ENCODE data around the gene GTF2I.
A peak's percentile ranks its signal among the peaks of the same experiment; 100 is the strongest.
"Not testable (repeated sequence)": the region's sequence is repeated elsewhere in the genome, so short reads cannot be mapped to it uniquely, and the experiment has no call there.

Gene GTF2I

DNA sequence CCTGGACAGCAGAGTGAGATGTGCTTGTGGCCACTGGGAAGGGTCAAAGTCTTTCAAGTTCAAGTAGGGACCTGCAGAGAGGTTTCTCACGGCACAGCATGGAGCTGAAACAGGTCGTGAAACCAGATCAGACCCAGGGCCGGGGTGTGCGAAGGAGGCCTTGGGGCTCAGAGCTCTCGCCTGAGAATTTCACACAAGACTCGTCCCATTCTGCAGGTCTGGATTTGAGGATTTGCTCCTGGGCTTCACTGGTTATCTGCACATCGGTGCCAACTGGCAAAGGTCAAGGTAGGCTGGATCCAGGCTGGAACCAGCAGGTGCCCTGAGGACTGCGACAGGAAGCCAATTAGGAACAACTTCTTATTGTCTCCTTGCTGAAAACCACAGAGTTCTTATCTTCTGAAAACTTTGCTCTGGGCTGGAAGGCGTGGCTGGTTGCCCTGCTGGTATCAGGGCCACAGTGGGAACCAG lies 24.0 kb upstream of the GTF2I start:
- Histone ChIP-seq H3K36me3 (replicated peaks) (no peaks in the 10 kb centered on the region), H3K27me3 (replicated peaks) (no peaks in the 10 kb centered on the region), H3K4me3 (ENCODE audit: low read depth, low read length) (no peak overlapping the region), H3K27ac (no peak overlapping the region)
- TF ChIP-seq, protein P1, sequence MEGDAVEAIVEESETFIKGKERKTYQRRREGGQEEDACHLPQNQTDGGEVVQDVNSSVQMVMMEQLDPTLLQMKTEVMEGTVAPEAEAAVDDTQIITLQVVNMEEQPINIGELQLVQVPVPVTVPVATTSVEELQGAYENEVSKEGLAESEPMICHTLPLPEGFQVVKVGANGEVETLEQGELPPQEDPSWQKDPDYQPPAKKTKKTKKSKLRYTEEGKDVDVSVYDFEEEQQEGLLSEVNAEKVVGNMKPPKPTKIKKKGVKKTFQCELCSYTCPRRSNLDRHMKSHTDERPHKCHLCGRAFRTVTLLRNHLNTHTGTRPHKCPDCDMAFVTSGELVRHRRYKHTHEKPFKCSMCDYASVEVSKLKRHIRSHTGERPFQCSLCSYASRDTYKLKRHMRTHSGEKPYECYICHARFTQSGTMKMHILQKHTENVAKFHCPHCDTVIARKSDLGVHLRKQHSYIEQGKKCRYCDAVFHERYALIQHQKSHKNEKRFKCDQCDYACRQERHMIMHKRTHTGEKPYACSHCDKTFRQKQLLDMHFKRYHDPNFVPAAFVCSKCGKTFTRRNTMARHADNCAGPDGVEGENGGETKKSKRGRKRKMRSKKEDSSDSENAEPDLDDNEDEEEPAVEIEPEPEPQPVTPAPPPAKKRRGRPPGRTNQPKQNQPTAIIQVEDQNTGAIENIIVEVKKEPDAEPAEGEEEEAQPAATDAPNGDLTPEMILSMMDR (IDR thresholded peaks at IDR 0.05; ENCODE audit: low read depth, low read length, missing control alignments), result no peak
- DNase-seq, result no peak
- in situ Hi-C loops (cut with HindIII; ENCODE audit: low pct_ligation_motif_present, low sequenced_read_pairs), result no loop called here

DNA sequence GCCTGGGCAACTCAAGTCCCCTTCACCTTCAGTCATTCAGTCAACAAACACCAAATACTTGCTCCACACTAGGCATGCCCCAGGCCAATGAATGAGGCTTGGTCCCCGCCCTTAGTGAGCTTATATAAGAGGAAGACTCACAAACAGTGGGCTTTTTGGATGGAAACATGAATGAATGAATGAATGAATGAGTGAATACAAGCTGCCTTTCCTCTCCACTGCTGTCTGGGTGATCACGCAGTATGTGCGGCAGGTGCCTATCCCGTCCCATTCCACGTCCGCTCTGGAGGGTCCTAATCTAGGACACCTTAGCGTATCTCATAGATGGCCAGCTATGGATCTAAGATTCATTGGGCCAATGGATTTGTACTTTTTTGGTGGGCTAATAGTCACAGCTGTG lies 19.8 kb upstream of the GTF2I start:
- TF ChIP-seq, protein P1 (IDR thresholded peaks at IDR 0.05; ENCODE audit: low read depth, low read length, missing control alignments), result no peak
- in situ Hi-C loops (cut with HindIII; ENCODE audit: low pct_ligation_motif_present, low sequenced_read_pairs), result no loop called here
- DNase-seq, result no peak

DNA sequence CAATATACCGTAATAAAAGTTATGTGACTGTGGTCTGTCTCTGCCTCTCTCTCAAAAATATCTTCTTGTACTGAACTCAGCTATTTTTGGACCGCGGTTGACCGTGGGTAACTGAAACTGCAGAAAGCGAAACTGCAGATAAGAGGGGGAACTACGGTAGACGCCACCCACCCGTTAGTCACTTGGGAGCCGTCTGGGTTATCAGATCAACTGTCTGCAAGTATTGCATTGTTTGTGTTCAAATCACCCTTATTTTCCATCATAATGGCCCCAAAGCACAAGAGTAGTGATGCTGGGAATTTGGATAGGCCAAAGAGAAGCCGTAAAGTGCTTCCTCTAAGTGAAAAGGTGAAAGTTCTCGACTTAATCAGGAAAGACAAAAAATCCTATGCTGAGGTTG lies 7.5 kb upstream of the GTF2I start:
- H3K36me3 ChIP-seq (replicated peaks); H3K27me3 ChIP-seq (replicated peaks); in situ Hi-C loops (cut with HindIII; ENCODE audit: low pct_ligation_motif_present, low sequenced_read_pairs); H3K4me3 ChIP-seq (ENCODE audit: low read depth, low read length); H3K27ac ChIP-seq: not testable (repeated sequence)
- peak; percentile 79 for DNase-seq

More for the DNA sequence above, 19.8 kb upstream of the GTF2I start:
- Histone ChIP-seq H3K27me3 (replicated peaks) (no peaks in the 10 kb centered on the region), H3K36me3 (replicated peaks) (no peaks in the 10 kb centered on the region), H3K4me3 (ENCODE audit: low read depth, low read length) (no peak overlapping the region), H3K27ac (no peak overlapping the region)

DNA sequence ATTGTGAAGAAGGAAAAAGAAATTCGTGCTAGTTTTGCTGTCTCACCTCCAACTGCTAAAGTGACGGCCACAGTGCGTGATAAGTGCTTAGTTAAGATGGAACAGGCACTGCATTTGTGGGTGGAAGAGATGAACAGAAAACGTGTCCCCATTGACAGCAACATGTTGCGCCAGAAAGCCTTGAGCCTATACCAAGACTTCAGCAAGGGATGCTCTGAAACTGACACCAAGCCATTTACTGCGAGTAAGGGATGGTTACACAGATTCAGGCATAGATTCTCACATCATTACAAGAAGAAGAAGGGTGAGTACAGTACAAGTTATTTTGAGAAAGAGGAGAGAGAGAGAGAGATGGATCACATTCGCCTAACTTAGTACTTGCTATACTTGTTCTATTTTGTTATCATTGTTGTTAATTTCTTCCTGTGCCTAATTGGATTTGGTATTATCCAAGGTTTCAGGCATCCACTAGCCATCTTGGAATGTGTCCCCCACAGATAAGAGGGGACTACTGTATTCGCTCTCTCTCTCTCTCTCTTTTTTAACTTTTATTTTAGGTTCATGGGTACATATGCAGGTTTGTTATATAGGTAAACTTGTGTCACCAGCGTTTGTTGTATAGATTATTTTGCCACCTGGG lies 6.9 kb upstream of the GTF2I start:
- in situ Hi-C loops (cut with HindIII; ENCODE audit: low pct_ligation_motif_present, low sequenced_read_pairs); H3K27me3 ChIP-seq (replicated peaks); DNase-seq; H3K36me3 ChIP-seq (replicated peaks); H3K27ac ChIP-seq; H3K4me3 ChIP-seq (ENCODE audit: low read depth, low read length): not testable (repeated sequence)

DNA sequence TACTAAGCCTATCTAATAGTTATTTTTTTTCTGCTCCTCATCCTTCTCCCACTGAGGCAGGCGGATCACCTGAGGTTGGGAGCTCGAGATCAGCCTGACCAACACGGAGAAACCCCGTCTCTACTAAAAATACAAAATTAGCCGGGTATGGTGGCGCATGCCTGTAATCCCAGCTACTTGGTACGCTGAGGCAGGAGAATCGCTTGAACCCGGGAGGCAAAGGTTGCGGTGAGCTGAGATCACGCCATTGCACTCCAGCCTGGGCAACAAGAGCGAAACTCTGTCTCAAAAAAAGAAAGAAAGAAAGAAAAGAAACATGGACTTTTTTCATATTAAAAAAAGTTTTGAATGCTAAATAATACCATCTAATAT lies 6.4 kb upstream of the GTF2I start:
- H3K4me3 ChIP-seq (ENCODE audit: low read depth, low read length); H3K36me3 ChIP-seq (replicated peaks); DNase-seq; in situ Hi-C loops (cut with HindIII; ENCODE audit: low pct_ligation_motif_present, low sequenced_read_pairs); H3K27me3 ChIP-seq (replicated peaks); H3K27ac ChIP-seq: not testable (repeated sequence)

DNA sequence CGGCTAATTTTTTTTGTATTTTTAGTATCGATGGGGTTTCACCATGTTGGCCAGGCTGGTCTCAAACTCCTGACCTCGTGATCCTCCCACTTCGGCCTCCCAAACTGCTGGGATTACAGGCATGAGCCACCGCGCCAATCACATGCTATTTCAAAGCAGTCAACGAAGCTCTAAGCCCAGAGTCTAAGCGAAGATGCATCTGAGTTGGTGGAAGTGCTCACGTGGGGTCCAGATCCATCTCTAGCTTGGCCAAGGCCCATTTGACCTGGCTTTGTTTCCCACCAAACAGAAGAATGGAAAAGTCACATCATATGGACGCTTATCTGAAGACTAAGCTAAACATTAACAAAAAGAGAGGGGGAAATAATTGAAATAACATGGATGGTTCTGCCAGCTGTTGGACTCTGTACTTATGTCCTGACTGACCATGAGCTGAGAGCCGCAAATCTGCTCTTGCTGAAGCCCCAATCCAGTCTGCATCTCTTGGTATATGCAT lies 3.8 kb upstream of the GTF2I start:
- Histone ChIP-seq H3K36me3 (replicated peaks) (no peaks in the 10 kb centered on the region), H3K27ac (no peak overlapping the region), H3K27me3 (replicated peaks) (no peaks in the 10 kb centered on the region), H3K4me3 (ENCODE audit: low read depth, low read length) (no peak overlapping the region)
- in situ Hi-C loops (cut with HindIII; ENCODE audit: low pct_ligation_motif_present, low sequenced_read_pairs), result no loop called here
- no peak for DNase-seq
- TF ChIP-seq, protein P1 (IDR thresholded peaks at IDR 0.05; ENCODE audit: low read depth, low read length, missing control alignments), result no peak

DNA sequence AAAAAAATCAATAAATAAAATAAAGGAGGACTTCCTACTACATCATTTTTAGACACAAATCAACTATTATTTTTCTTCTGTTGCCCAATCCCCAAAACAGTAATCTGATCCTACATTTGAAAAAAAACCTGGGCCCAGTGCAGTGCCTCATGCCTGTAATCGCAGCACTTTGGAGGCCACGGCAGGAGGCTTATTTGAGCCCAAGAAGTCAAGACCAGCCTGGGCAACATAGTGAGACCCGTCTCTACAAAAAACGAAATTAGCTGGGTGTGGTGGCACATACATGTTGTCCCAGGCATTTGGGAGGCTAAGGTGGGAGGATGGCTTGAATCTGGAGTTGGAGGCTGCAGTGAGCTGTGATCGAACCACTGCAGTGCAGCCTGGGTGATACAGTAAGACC lies 2.7 kb upstream of the GTF2I start:
- DNase-seq, result no peak

More for the DNA sequence above, 2.7 kb upstream of the GTF2I start:
- TF ChIP-seq, protein P1 (IDR thresholded peaks at IDR 0.05; ENCODE audit: low read depth, low read length, missing control alignments), result no peak
- H3K36me3 ChIP-seq (replicated peaks), result no peaks in the 10 kb centered on the region
- in situ Hi-C loops (cut with HindIII; ENCODE audit: low pct_ligation_motif_present, low sequenced_read_pairs), result no loop called here
- H3K27me3 ChIP-seq (replicated peaks), result no peaks in the 10 kb centered on the region
- no peak overlapping the region for H3K27ac ChIP-seq
- no peak overlapping the region for H3K4me3 ChIP-seq (ENCODE audit: low read depth, low read length)
